HG03135 (cell line): ENCODE data around the gene OSCP1.
"Not testable (repeated sequence)": the region's sequence is repeated elsewhere in the genome, so short reads cannot be mapped to it uniquely, and the experiment has no call there.

ENCODE experiments used
- ATAC-seq: cut with Tn5 transposase; IDR thresholded peaks from one replicate; pipeline ENCODE4 v1.9.1; 2021; ENCODE audit warnings: mild to moderate bottlenecking, moderate library complexity; ENCODE audit not compliant: unreplicated experiment

OSCP1 gene

GRCh38 chr1:36450270-36450918 lies at the start of gene OSCP1:
OSCP1 (minus strand) TSS chr1:36450451; CDS start chr1:36450369, 82 bp downstream.
- ATAC-seq: peak; percentile 97

- no peak for ATAC-seq
Observed at GRCh38 chr1:36497207-36497606, 47.0 kb upstream of the OSCP1 start.

GRCh38 chr1:36494971-36495370 lies 44.7 kb upstream of the OSCP1 start:
- no peak for ATAC-seq

- ATAC-seq: no peak
Observed at GRCh38 chr1:36493524-36493923, 43.3 kb upstream of the OSCP1 start.

- ATAC-seq: no peak
Observed at GRCh38 chr1:36492491-36492890, 42.2 kb upstream of the OSCP1 start.

- ATAC-seq: not testable (repeated sequence)
Observed at GRCh38 chr1:36489258-36490051, 39.2 kb upstream of the OSCP1 start.

- ATAC-seq: no peak
Observed at GRCh38 chr1:36487906-36488305, 37.7 kb upstream of the OSCP1 start.

GRCh38 chr1:36487336-36487725 lies 37.1 kb upstream of the OSCP1 start:
- ATAC-seq: not testable (repeated sequence)

- no peak for ATAC-seq
Observed at GRCh38 chr1:36486439-36487335, 36.4 kb upstream of the OSCP1 start.

GRCh38 chr1:36486093-36486438 lies 35.8 kb upstream of the OSCP1 start:
- ATAC-seq: no peak

- no peak for ATAC-seq
Observed at GRCh38 chr1:36484099-36484498, 33.8 kb upstream of the OSCP1 start.

GRCh38 chr1:36482724-36483388 lies 32.6 kb upstream of the OSCP1 start, which contains the start of gene CSF3R:
CSF3R (minus strand) TSS chr1:36482913; CDS start chr1:36479496, 3,417 bp downstream.
- ATAC-seq: no peak

GRCh38 chr1:36481771-36482723 lies 31.8 kb upstream of the OSCP1 start:
- ATAC-seq: no peak

GRCh38 chr1:36481091-36481490 lies 30.8 kb upstream of the OSCP1 start:
- ATAC-seq: no peak

- no peak for ATAC-seq
Observed at GRCh38 chr1:36480161-36480560, 29.9 kb upstream of the OSCP1 start.

GRCh38 chr1:36479505-36480051 lies 29.3 kb upstream of the OSCP1 start:
- ATAC-seq: no peak

GRCh38 chr1:36477615-36478014 lies 27.4 kb upstream of the OSCP1 start:
- not testable (repeated sequence) for ATAC-seq

GRCh38 chr1:36476945-36477344 lies 26.7 kb upstream of the OSCP1 start:
- no peak for ATAC-seq

GRCh38 chr1:36475910-36476604 lies 25.8 kb upstream of the OSCP1 start:
- no peak for ATAC-seq
